ENCODE results near the gene MYO7B. TPM values are rescaled to one million over a fixed set of nuclear protein-coding genes. Genes with fewer than 3 reads are reported as not detected.

MYO7B gene
- total and polyA plus RNA-seq, 4 donors: 0.51 to 4.7 (median 1.9) TPM

GRCh38 chr2:127625572-127625951 is 90.1 kb downstream of the MYO7B start:
- Histone ChIP-seq H3K4me3 (no peak overlapping the region), H3K4me1 (ENCODE audit: control insufficient read depth in 5 of 5, insufficient read depth in 5 of 5, low read length in 5 of 5) (peaks cover 0 to 6% (median 0%) of the 10 kb centered on the region in 5 donors), H3K9ac (ENCODE audit: insufficient read depth in 1 of 2, low read length in 2 of 2) (no peak overlapping the region), H3K36me3 (ENCODE audit: control insufficient read depth in 4 of 4, insufficient read depth in 4 of 4, low read length in 4 of 4) (no peaks in the 10 kb centered on the region), H3K9me3 (ENCODE audit: control insufficient read depth in 4 of 4, insufficient read depth in 3 of 4, low read length in 3 of 4) (peaks cover 0 to 2% (median 0%) of the 10 kb centered on the region in 4 donors), H3K27me3 (ENCODE audit: control insufficient read depth in 3 of 3, insufficient read depth in 3 of 3, low read length in 2 of 3) (no peaks in the 10 kb centered on the region), H3K27ac (ENCODE audit: low read depth in 1 of 2, low read length in 1 of 2) (no peak overlapping the region)
- 81 to 93% methylated on average over 2 of the region's 2 CpGs for WGBS, 2 donors
- ATAC-seq (ENCODE audit: insufficient read depth, low FRiP score) (no peak), DNase-seq (no peak)
- TF ChIP-seq CTCF (IDR thresholded peaks at IDR 0.05; ENCODE audit: control extremely low read depth, extremely low read depth): no peak

- Histone ChIP-seq H3K9me3 (ENCODE audit: control insufficient read depth in 4 of 4, insufficient read depth in 3 of 4, low read length in 3 of 4) (peaks cover 0 to 2% (median 0%) of the 10 kb centered on the region in 4 donors), H3K4me3 (no peak overlapping the region), H3K36me3 (ENCODE audit: control insufficient read depth in 4 of 4, insufficient read depth in 4 of 4, low read length in 4 of 4) (no peaks in the 10 kb centered on the region), H3K27me3 (ENCODE audit: control insufficient read depth in 3 of 3, insufficient read depth in 3 of 3, low read length in 2 of 3) (no peaks in the 10 kb centered on the region), H3K4me1 (ENCODE audit: control insufficient read depth in 5 of 5, insufficient read depth in 5 of 5, low read length in 5 of 5) (peaks cover 0 to 8% (median 0%) of the 10 kb centered on the region in 5 donors), H3K9ac (ENCODE audit: insufficient read depth in 1 of 2, low read length in 2 of 2) (no peak overlapping the region), H3K27ac (ENCODE audit: low read depth in 1 of 2, low read length in 1 of 2) (peak overlapping the region in 1 of 2 donors; percentile 4)
- ATAC-seq (ENCODE audit: insufficient read depth, low FRiP score): no peak
- DNase-seq: no peak
- TF ChIP-seq CTCF (IDR thresholded peaks at IDR 0.05; ENCODE audit: control extremely low read depth, extremely low read depth): no peak
- 55 to 70% methylated on average over 12 of the region's 12 CpGs for WGBS, 2 donors
Measured at GRCh38 chr2:127626175-127626574, 90.7 kb downstream of the MYO7B start.

- Histone ChIP-seq H3K36me3 (ENCODE audit: control insufficient read depth in 4 of 4, insufficient read depth in 4 of 4, low read length in 4 of 4) (no peaks in the 10 kb centered on the region), H3K9ac (ENCODE audit: insufficient read depth in 1 of 2, low read length in 2 of 2) (no peak overlapping the region), H3K27ac (ENCODE audit: low read depth in 1 of 2, low read length in 1 of 2) (no peak overlapping the region), H3K4me3 (no peak overlapping the region), H3K27me3 (ENCODE audit: control insufficient read depth in 3 of 3, insufficient read depth in 3 of 3, low read length in 2 of 3) (no peaks in the 10 kb centered on the region), H3K9me3 (ENCODE audit: control insufficient read depth in 4 of 4, insufficient read depth in 3 of 4, low read length in 3 of 4) (peaks cover 0 to 2% (median 0%) of the 10 kb centered on the region in 4 donors), H3K4me1 (ENCODE audit: control insufficient read depth in 5 of 5, insufficient read depth in 5 of 5, low read length in 5 of 5) (peaks cover 0 to 10% (median 0%) of the 10 kb centered on the region in 5 donors)
- TF ChIP-seq CTCF (IDR thresholded peaks at IDR 0.05; ENCODE audit: control extremely low read depth, extremely low read depth): no peak
- ATAC-seq (ENCODE audit: insufficient read depth, low FRiP score): no peak
- 84 to 91% methylated on average over 28 of the region's 28 CpGs for WGBS, 2 donors
- no peak for DNase-seq
Measured at GRCh38 chr2:127626917-127627739, 91.6 kb downstream of the MYO7B start.
